Measurements from ENCODE around the gene SASH3. TPM values are rescaled to one million over a fixed set of nuclear protein-coding genes. Genes with fewer than 3 reads are reported as not detected.

The SASH3 gene
- total RNA-seq, 6 experiments from 2014 or later: 1.7 to 5.7 (median 3.3) TPM

- no peak for TF ChIP-seq CTCF (IDR thresholded peaks at IDR 0.05)
- no peak for TF ChIP-seq POLR2A (IDR thresholded peaks at IDR 0.05)
Observed at GRCh38 chrX:129792586-129793291, 13.0 kb downstream of the SASH3 start.

GRCh38 chrX:129793604-129794191 is 13.9 kb downstream of the SASH3 start:
- intact Hi-C loops (cut with DNase I): no loop called here
- Histone ChIP-seq H3K9me3 (no peaks in the 10 kb centered on the region), H3K4me1 (no peaks in the 10 kb centered on the region), H3K4me3 (no peak overlapping the region), H3K27me3 (no peaks in the 10 kb centered on the region), H3K27ac (no peak overlapping the region), H3K36me3 (no peaks in the 10 kb centered on the region)
- no peak for DNase-seq
- no peak for TF ChIP-seq CTCF (IDR thresholded peaks at IDR 0.05)
- no peak for TF ChIP-seq POLR2A (IDR thresholded peaks at IDR 0.05)
- no CpG with 5 or more reads among the region's 20 CpGs for WGBS (ENCODE audit: insufficient coverage, low coverage, low lambda C conversion rate, missing lambda C conversion rate)
- ATAC-seq: no peak

More at GRCh38 chrX:129792586-129793291, 13.0 kb downstream of the SASH3 start:
- Histone ChIP-seq H3K9me3 (no peaks in the 10 kb centered on the region), H3K27ac (no peak overlapping the region), H3K4me1 (no peaks in the 10 kb centered on the region), H3K4me3 (no peak overlapping the region), H3K27me3 (no peaks in the 10 kb centered on the region), H3K36me3 (no peaks in the 10 kb centered on the region)
- ATAC-seq: no peak
- DNase-seq: no peak
- WGBS (ENCODE audit: insufficient coverage, low coverage, low lambda C conversion rate, missing lambda C conversion rate): 94% methylated on average over 7 of the region's 18 CpGs
- intact Hi-C loops (cut with DNase I): no loop called here

GRCh38 chrX:129795584-129795983 is 15.8 kb downstream of the SASH3 start:
- no peak for ATAC-seq
- no peak for TF ChIP-seq CTCF (IDR thresholded peaks at IDR 0.05)
- TF ChIP-seq POLR2A (IDR thresholded peaks at IDR 0.05): no peak
- Histone ChIP-seq H3K4me1 (no peaks in the 10 kb centered on the region), H3K27ac (no peak overlapping the region), H3K9me3 (no peaks in the 10 kb centered on the region), H3K27me3 (no peaks in the 10 kb centered on the region), H3K36me3 (no peaks in the 10 kb centered on the region), H3K4me3 (no peak overlapping the region)
- intact Hi-C loops (cut with DNase I): no loop called here
- WGBS (ENCODE audit: insufficient coverage, low coverage, low lambda C conversion rate, missing lambda C conversion rate): no CpG with 5 or more reads among the region's 1 CpG
- DNase-seq: no peak

GRCh38 chrX:129797251-129797906 is 17.6 kb downstream of the SASH3 start:
- 83% methylated on average over 1 of the region's 4 CpGs for WGBS (ENCODE audit: insufficient coverage, low coverage, low lambda C conversion rate, missing lambda C conversion rate)
- Histone ChIP-seq H3K27ac (no peak overlapping the region), H3K36me3 (no peaks in the 10 kb centered on the region), H3K4me3 (no peak overlapping the region), H3K27me3 (no peaks in the 10 kb centered on the region), H3K9me3 (no peaks in the 10 kb centered on the region), H3K4me1 (no peaks in the 10 kb centered on the region)
- TF ChIP-seq POLR2A (IDR thresholded peaks at IDR 0.05) (no peak), CTCF (IDR thresholded peaks at IDR 0.05) (no peak)
- intact Hi-C loops (cut with DNase I): no loop called here
- DNase-seq: no peak
- ATAC-seq: peak in 1 of 4 donors; percentile 20
